OCI-LY7 (cell line): ENCODE data around the gene LAMP2.

Experiments
- CTCF ChIP-seq: fragments of 200-600 bp; sonication (generic); conservative IDR thresholded peaks from 2 replicates; pipeline ENCODE4 v1.5.1; 2014; ENCODE audit warnings: mild to moderate bottlenecking, antibody characterized with exemption, low read length, moderate library complexity, mixed read lengths
- EZH2phosphoT487 ChIP-seq: fragments of 200-600 bp; sonication (generic); IDR thresholded peaks from 2 replicates; pipeline ENCODE4 v1.6.1; 2018; ENCODE audit warnings: low read depth, borderline replicate concordance, mild to moderate bottlenecking, mixed run types, antibody characterized with exemption, low read length, moderate library complexity, mixed read lengths

DNA sequence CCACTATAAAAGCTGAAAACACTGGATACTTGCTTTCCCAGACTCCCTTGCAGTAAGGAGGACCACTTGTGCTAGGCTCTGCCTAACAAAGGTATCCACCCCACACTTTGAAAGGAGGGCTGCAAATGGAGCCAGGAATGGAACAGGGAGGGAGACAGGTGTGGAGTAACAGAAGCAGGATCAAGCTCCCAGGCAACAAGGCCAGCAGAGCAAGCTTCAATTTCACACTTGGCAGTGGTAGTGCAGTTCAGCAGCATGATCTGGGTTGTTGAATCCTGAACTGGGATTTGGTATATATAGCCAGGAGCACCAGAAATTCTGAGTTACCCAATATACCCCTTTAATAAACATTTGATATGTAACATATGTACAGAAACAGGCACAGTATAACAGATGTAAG, 9.8 kb downstream of the LAMP2 start:
- TF ChIP-seq CTCF (no peak), EZH2phosphoT487 (no peak)
